Right cardiac atrium (tissue), 5 donors: ENCODE results near the gene KIAA0753. TPM values are rescaled to one million over a fixed set of nuclear protein-coding genes. Genes with fewer than 3 reads are reported as not detected.
"Not testable (repeated sequence)": the region's sequence is repeated elsewhere in the genome, so short reads cannot be mapped to it uniquely, and the experiment has no call there.

Experiments used
- ATAC-seq, 2 donors: fragments of 200-7000 bp; cut with Tn5 transposase; one replicate each; pipeline versions ENCODE4 v1.8.0 to v1.9.1; 2020; ENCODE audit warnings: moderate library complexity in 2 of 2, mild to moderate bottlenecking in 1 of 2
- DNase-seq, 3 donors: peaks; one replicate each; pipeline ENCODE4 v3.0.0-alpha.2; 2020
- H3K27ac ChIP-seq: one replicate; pipeline ENCODE4 v1.5.1; 2013; ENCODE audit warnings: mild to moderate bottlenecking, low read length, control low read depth, moderate library complexity
- H3K27me3 ChIP-seq: one replicate; pipeline ENCODE4 v1.6.1; 2013; ENCODE audit not compliant: control insufficient read depth, insufficient read depth
- H3K4me1 ChIP-seq: one replicate; pipeline ENCODE4 v1.6.1; 2013; ENCODE audit warnings: low read length; ENCODE audit not compliant: control insufficient read depth, insufficient read depth
- H3K4me3 ChIP-seq: one replicate; pipeline ENCODE4 v1.5.1; 2013; ENCODE audit warnings: low read length, control low read depth
- H3K9me3 ChIP-seq: one replicate; pipeline ENCODE4 v1.6.1; 2013; ENCODE audit warnings: low read length; ENCODE audit not compliant: control insufficient read depth
- WGBS: extraction: QIAGEN DNeasy Blood & Tissue Kit; methylation state at CpG from one replicate; pipeline ENCODE4 v1.1.7; 2013; 5-methylcytosine and 5-hydroxymethylcytosine counted together
- intact Hi-C, 4 donors: fragments of 100-400 bp; cut with DNase I; formaldehyde crosslinking; loops; one replicate each; pipeline versions ENCODE4 v1.11.0 to v1.14.0; 2022 to 2023
- polyA plus RNA-seq: library from polyadenylated mRNA; stranded (reverse); fragments of 200-250 nt; gene quantifications from one replicate; pipeline ENCODE4 v1.2.3, GENCODE V29; 2013
- total RNA-seq, 4 donors: library from RNA; stranded (reverse); fragmentation: NEBNext Ultra II Directional; extraction: Animal tissue kit (Norgen Biotek cat#: 25700); gene quantifications; one replicate each; pipeline ENCODE4 v1.2.1, GENCODE V29; 2021
- donor health status: healthy with polysubstance abuse.
- donor health status: DM: no; HTN: yes; CAD: no.
- donor health status: DM: no; HTN: no; CAD: no.
- donor health status: DM: no; HTN: yes; CAD: no; lungs with severe emphysema.
- donor health status: DM: yes; HTN: yes; CAD: no.

Gene KIAA0753
- total and polyA plus RNA-seq, 5 donors = 2.9 to 9.0 (median 6.3) TPM

- DNase-seq (no peak), ATAC-seq (no peak)
- no peaks in the 10 kb centered on the region for H3K4me1 ChIP-seq
- 94% methylated on average over 7 of the region's 7 CpGs for WGBS
- intact Hi-C loops = no loop called here
- no peak overlapping the region for H3K4me3 ChIP-seq
- H3K9me3 ChIP-seq = no peaks in the 10 kb centered on the region
- no peaks in the 10 kb centered on the region for H3K27me3 ChIP-seq
- H3K27ac ChIP-seq = no peak overlapping the region
These were observed 44.4 kb downstream of the KIAA0753 start for GRCh38 chr17:6596081-6596480.

GRCh38 chr17:6593371-6593770 lies 47.1 kb downstream of the KIAA0753 start:
- H3K27me3 ChIP-seq, ATAC-seq, intact Hi-C loops, H3K27ac ChIP-seq, H3K4me3 ChIP-seq, H3K4me1 ChIP-seq, DNase-seq, H3K9me3 ChIP-seq: not testable (repeated sequence)
- 99% methylated on average over 14 of the region's 14 CpGs for WGBS

- WGBS = 94% methylated on average over 6 of the region's 6 CpGs
- ATAC-seq (no peak), DNase-seq (no peak)
- no peak overlapping the region for H3K27ac ChIP-seq
- no peaks in the 10 kb centered on the region for H3K4me1 ChIP-seq
- intact Hi-C loops = no loop called here
- no peak overlapping the region for H3K4me3 ChIP-seq
- no peaks in the 10 kb centered on the region for H3K27me3 ChIP-seq
- H3K9me3 ChIP-seq = no peaks in the 10 kb centered on the region
These were observed 48.3 kb downstream of the KIAA0753 start for GRCh38 chr17:6592173-6592572.

- H3K27me3 ChIP-seq = no peaks in the 10 kb centered on the region
- WGBS = 79% methylated on average over 7 of the region's 7 CpGs
- no peaks in the 10 kb centered on the region for H3K9me3 ChIP-seq
- intact Hi-C loops = no loop called here
- H3K27ac ChIP-seq = no peak overlapping the region
- DNase-seq (no peak), ATAC-seq (no peak)
- no peak overlapping the region for H3K4me3 ChIP-seq
- no peaks in the 10 kb centered on the region for H3K4me1 ChIP-seq
These were observed 48.8 kb downstream of the KIAA0753 start for GRCh38 chr17:6591599-6592158.

- Histone ChIP-seq H3K27ac (peak overlapping the region; percentile 30), H3K9me3 (peaks cover 3% of the 10 kb centered on the region), H3K27me3 (no peaks in the 10 kb centered on the region), H3K4me1 (no peaks in the 10 kb centered on the region), H3K4me3 (no peak overlapping the region)
- WGBS = 73% methylated on average over 15 of the region's 15 CpGs
- DNase-seq = no peak
- peak; percentile 26 to 83 for ATAC-seq
- intact Hi-C loops = no loop called here
These were observed 51.1 kb downstream of the KIAA0753 start for GRCh38 chr17:6589266-6589946.

GRCh38 chr17:6588165-6588564 lies 52.3 kb downstream of the KIAA0753 start:
- peaks cover 3% of the 10 kb centered on the region for H3K9me3 ChIP-seq
- no peaks in the 10 kb centered on the region for H3K4me1 ChIP-seq
- ATAC-seq = no peak
- 95% methylated on average over 5 of the region's 5 CpGs for WGBS
- no peak overlapping the region for H3K4me3 ChIP-seq
- no peaks in the 10 kb centered on the region for H3K27me3 ChIP-seq
- H3K27ac ChIP-seq = no peak overlapping the region
- no peak for DNase-seq
- intact Hi-C loops = no loop called here

- H3K27me3 ChIP-seq = no peaks in the 10 kb centered on the region
- DNase-seq (no peak), ATAC-seq (no peak)
- intact Hi-C loops = no loop called here
- H3K9me3 ChIP-seq = peaks cover 3% of the 10 kb centered on the region
- WGBS = 95% methylated on average over 4 of the region's 4 CpGs
- H3K27ac ChIP-seq = no peak overlapping the region
- H3K4me3 ChIP-seq = no peak overlapping the region
- H3K4me1 ChIP-seq = no peaks in the 10 kb centered on the region
These were observed 53.2 kb downstream of the KIAA0753 start for GRCh38 chr17:6587310-6587709.

GRCh38 chr17:6583411-6583810 lies 57.1 kb downstream of the KIAA0753 start:
- H3K27ac ChIP-seq = no peak overlapping the region
- H3K27me3 ChIP-seq = no peaks in the 10 kb centered on the region
- 98% methylated on average over 4 of the region's 4 CpGs for WGBS
- ATAC-seq (no peak), DNase-seq (no peak)
- no peak overlapping the region for H3K4me3 ChIP-seq
- H3K9me3 ChIP-seq = peaks cover 3% of the 10 kb centered on the region
- intact Hi-C loops = no loop called here
- no peaks in the 10 kb centered on the region for H3K4me1 ChIP-seq

GRCh38 chr17:6580625-6581024 lies 59.9 kb downstream of the KIAA0753 start:
- no peaks in the 10 kb centered on the region for H3K27me3 ChIP-seq
- intact Hi-C loops = no loop called here
- no peak for ATAC-seq
- WGBS = 75% methylated on average over 9 of the region's 9 CpGs
- no peak for DNase-seq
- H3K4me1 ChIP-seq = peaks cover 4% of the 10 kb centered on the region
- no peak overlapping the region for H3K27ac ChIP-seq
- no peaks in the 10 kb centered on the region for H3K9me3 ChIP-seq
- H3K4me3 ChIP-seq = no peak overlapping the region

- Histone ChIP-seq H3K9me3 (no peaks in the 10 kb centered on the region), H3K4me1 (peaks cover 11% of the 10 kb centered on the region), H3K27me3 (no peaks in the 10 kb centered on the region), H3K4me3 (no peak overlapping the region), H3K27ac (no peak overlapping the region)
- DNase-seq (no peak), ATAC-seq (no peak)
- intact Hi-C loops = no loop called here
- 87% methylated on average over 6 of the region's 6 CpGs for WGBS
These were observed 62.0 kb downstream of the KIAA0753 start for GRCh38 chr17:6578491-6578890.

GRCh38 chr17:6577686-6578263 lies 62.7 kb downstream of the KIAA0753 start:
- DNase-seq (no peak), ATAC-seq (no peak)
- peaks cover 11% of the 10 kb centered on the region for H3K4me1 ChIP-seq
- H3K27me3 ChIP-seq = no peaks in the 10 kb centered on the region
- H3K27ac ChIP-seq = no peak overlapping the region
- no peak overlapping the region for H3K4me3 ChIP-seq
- intact Hi-C loops = no loop called here
- WGBS = 90% methylated on average over 7 of the region's 7 CpGs
- no peaks in the 10 kb centered on the region for H3K9me3 ChIP-seq
